ENCODE results near the gene SDR42E1. TPM values are rescaled to one million over a fixed set of nuclear protein-coding genes. Genes with fewer than 3 reads are reported as not detected.

The SDR42E1 gene
- total and polyA plus RNA-seq, 2 donors (not counting 3 experiments of a cell fraction or from before 2014, with no cell fraction given), result 0.08 TPM; not detected in 1

DNA sequence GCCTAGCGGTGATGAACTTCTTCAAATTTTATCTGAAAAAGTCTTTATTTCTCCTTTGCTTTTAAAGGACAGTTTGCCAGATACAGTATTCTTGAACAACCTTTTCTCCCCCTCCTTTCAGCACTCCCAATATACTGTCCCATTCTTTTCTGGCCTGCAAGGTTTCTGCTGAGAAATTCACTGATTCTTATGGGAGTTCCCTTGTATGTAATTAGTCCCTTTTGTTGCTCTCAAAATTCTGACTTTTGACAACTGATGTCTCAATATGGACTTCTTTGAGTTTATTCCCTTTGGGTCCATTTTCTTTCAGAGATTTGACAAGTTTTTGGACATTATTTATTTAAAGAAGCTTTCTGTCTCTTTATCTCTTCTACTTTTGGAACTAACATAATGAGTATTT is 39.4 kb downstream of the SDR42E1 start:
- Histone ChIP-seq H3K79me2 (ENCODE audit: control insufficient read depth, insufficient read depth, low read length) (no peaks in the 10 kb centered on the region), H3K27ac (ENCODE audit: insufficient read depth, low read depth, low read length) (no peak overlapping the region), H3K9ac (replicated peaks; ENCODE audit: extremely low read depth, insufficient read depth, low read length) (no peak overlapping the region), H3K27me3 (ENCODE audit: control insufficient read depth in 2 of 2, insufficient read depth in 2 of 2, low read length in 2 of 2) (peaks cover 0 to 4% of the 10 kb centered on the region in 2 experiments), H3K4me2 (ENCODE audit: insufficient read depth, low read length) (no peak overlapping the region), H3K36me3 (ENCODE audit: control insufficient read depth in 2 of 2, extremely low read depth in 1 of 2, insufficient read depth in 2 of 2, low read length in 2 of 2) (no peaks in the 10 kb centered on the region), H3K4me3 (replicated peaks in 1 of 3; ENCODE audit: insufficient read depth in 1 of 3, low read depth in 1 of 3, low read length in 3 of 3) (no peak overlapping the region), H3K4me1 (ENCODE audit: control insufficient read depth, extremely low read depth, insufficient read depth, low read length) (no peaks in the 10 kb centered on the region), H3K9me1 (replicated peaks; ENCODE audit: control insufficient read depth, extremely low read depth, insufficient read depth, low read length) (no peaks in the 10 kb centered on the region), H4K20me1 (replicated peaks; ENCODE audit: control insufficient read depth, extremely low read depth, insufficient read depth, low read length) (no peaks in the 10 kb centered on the region), H2AFZ (ENCODE audit: low read depth, low read length) (no peak overlapping the region), H3K9me3 (replicated peaks; ENCODE audit: control insufficient read depth, insufficient read depth, low read length) (no peaks in the 10 kb centered on the region)
- TF ChIP-seq EZH2 (IDR thresholded peaks at IDR 0.05; ENCODE audit: borderline replicate concordance, low read depth, low read length, severe bottlenecking) (no peak), JUN (IDR thresholded peaks at IDR 0.05; ENCODE audit: borderline replicate concordance, insufficient read depth, insufficient read length, low read depth) (no peak), MAX (IDR thresholded peaks at IDR 0.05; ENCODE audit: insufficient read depth, insufficient read length) (no peak), POLR2AphosphoS5 (IDR thresholded peaks at IDR 0.05; ENCODE audit: insufficient read depth, low read depth, low read length) (no peak), CTCF (IDR thresholded peaks at IDR 0.05; ENCODE audit: extremely low read depth in 1 of 2, insufficient read depth in 1 of 2, low read depth in 1 of 2, low read length in 2 of 2) (no peak), POLR2A (IDR thresholded peaks at IDR 0.05; ENCODE audit: low read depth, low read length) (no peak)
- intact Hi-C loops (cut with micrococcal nuclease) (no loop called here), dilution Hi-C loops (cut with MboI; ENCODE audit: extremely low pct_ligation_motif_present, low sequenced_read_pairs) (no loop called here)
- FAIRE-seq (no peak), DNase-seq (ENCODE audit: low read depth, low spot score) (no peak)
- POLR2A ChIA-PET, result no interaction called here
- no TSS peak for BruUV-seq (replicated peaks)
- CTCF ChIA-PET, result no interaction called here

- Histone ChIP-seq H3K27me3 (ENCODE audit: control insufficient read depth in 2 of 2, insufficient read depth in 2 of 2, low read length in 2 of 2) (peaks cover 0 to 4% of the 10 kb centered on the region in 2 experiments), H3K9me3 (replicated peaks; ENCODE audit: control insufficient read depth, insufficient read depth, low read length) (no peaks in the 10 kb centered on the region), H3K9me1 (replicated peaks; ENCODE audit: control insufficient read depth, extremely low read depth, insufficient read depth, low read length) (no peaks in the 10 kb centered on the region), H3K4me3 (replicated peaks in 1 of 3; ENCODE audit: insufficient read depth in 1 of 3, low read depth in 1 of 3, low read length in 3 of 3) (no peak overlapping the region), H3K79me2 (ENCODE audit: control insufficient read depth, insufficient read depth, low read length) (no peaks in the 10 kb centered on the region), H3K9ac (replicated peaks; ENCODE audit: extremely low read depth, insufficient read depth, low read length) (no peak overlapping the region), H4K20me1 (replicated peaks; ENCODE audit: control insufficient read depth, extremely low read depth, insufficient read depth, low read length) (no peaks in the 10 kb centered on the region), H2AFZ (ENCODE audit: low read depth, low read length) (no peak overlapping the region), H3K4me1 (ENCODE audit: control insufficient read depth, extremely low read depth, insufficient read depth, low read length) (no peaks in the 10 kb centered on the region), H3K4me2 (ENCODE audit: insufficient read depth, low read length) (no peak overlapping the region), H3K27ac (ENCODE audit: insufficient read depth, low read depth, low read length) (no peak overlapping the region), H3K36me3 (ENCODE audit: control insufficient read depth in 2 of 2, extremely low read depth in 1 of 2, insufficient read depth in 2 of 2, low read length in 2 of 2) (no peaks in the 10 kb centered on the region)
- dilution Hi-C loops (cut with MboI; ENCODE audit: extremely low pct_ligation_motif_present, low sequenced_read_pairs) (no loop called here), intact Hi-C loops (cut with micrococcal nuclease) (no loop called here)
- DNase-seq (ENCODE audit: low read depth, low spot score) (no peak), FAIRE-seq (no peak)
- no TSS peak for BruUV-seq (replicated peaks)
- ChIA-PET POLR2A (no interaction called here), CTCF (interaction anchor here (2.5 kb wide), 1 partner anchor 263 kb away, joined by 8 read pairs; no protein-coding TSS in a partner anchor)
- TF ChIP-seq GATA2 (IDR thresholded peaks at IDR 0.05; ENCODE audit: insufficient read depth, insufficient read length, low read depth, low read length), result no peak
- no peak for TF ChIP-seq POLR2A (IDR thresholded peaks at IDR 0.05; ENCODE audit: low read depth, low read length)
- TF ChIP-seq EZH2 (IDR thresholded peaks at IDR 0.05; ENCODE audit: borderline replicate concordance, low read depth, low read length, severe bottlenecking), result no peak
- no peak for TF ChIP-seq MAX (IDR thresholded peaks at IDR 0.05; ENCODE audit: insufficient read depth, insufficient read length)
- TF ChIP-seq POLR2AphosphoS5 (IDR thresholded peaks at IDR 0.05; ENCODE audit: insufficient read depth, low read depth, low read length), result no peak
- no peak for TF ChIP-seq MYC (IDR thresholded peaks at IDR 0.05; ENCODE audit: low read depth, low read length)
- TF ChIP-seq FOS (IDR thresholded peaks at IDR 0.05; ENCODE audit: borderline replicate concordance, insufficient read depth, low read length), result no peak
- no peak for TF ChIP-seq JUN (IDR thresholded peaks at IDR 0.05; ENCODE audit: borderline replicate concordance, insufficient read depth, insufficient read length, low read depth)
- no peak for TF ChIP-seq CTCF (IDR thresholded peaks at IDR 0.05; ENCODE audit: extremely low read depth in 1 of 2, insufficient read depth in 1 of 2, low read depth in 1 of 2, low read length in 2 of 2)
Measured at GRCh38 chr16:81967358-81967757, 43.9 kb downstream of the SDR42E1 start.
